Sigmoid colon (tissue), 7 donors: ENCODE measurements around the gene IQCK. TPM values are rescaled to one million over a fixed set of nuclear protein-coding genes. Genes with fewer than 3 reads are reported as not detected.
A peak's percentile ranks its signal among the peaks of the same experiment; 100 is the strongest.
"Not testable (repeated sequence)": the region's sequence is repeated elsewhere in the genome, so short reads cannot be mapped to it uniquely, and the experiment has no call there.

Source experiments
- DNase-seq: peaks from one replicate; pipeline ENCODE4 v3.0.0-alpha.2; 2019
- H3K27ac ChIP-seq, 4 donors: fragments of 200-600 bp; sonication (generic); one replicate each; pipeline ENCODE4 v1.5.1; 2016 to 2019; ENCODE audit warnings: mild to moderate bottlenecking in 1 of 4
- H3K27me3 ChIP-seq, 3 donors: fragments of 200-600 bp; sonication (generic); one replicate each; pipeline ENCODE4 v1.5.1; 2019; ENCODE audit warnings: mild to moderate bottlenecking in 1 of 3
- H3K36me3 ChIP-seq, 4 donors: fragments of 200-600 bp; sonication (generic); one replicate each; pipeline ENCODE4 v1.5.1; 2016 to 2019
- H3K4me1 ChIP-seq, 4 donors: fragments of 200-600 bp; sonication (generic); one replicate each; pipeline ENCODE4 v1.5.1; 2017 to 2019
- H3K4me3 ChIP-seq, 4 donors: fragments of 200-600 bp; sonication (generic); one replicate each; pipeline ENCODE4 v1.5.1; 2017 to 2019; ENCODE audit warnings: mild to moderate bottlenecking in 2 of 4, moderate library complexity in 1 of 4
- H3K9me3 ChIP-seq, 4 donors: fragments of 200-600 bp in 3 of 4; sonication (generic) in 3 of 4; one replicate each; pipeline versions ENCODE4 v1.5.1 to v1.6.1; 2013 to 2019
- EP300 ChIP-seq, 4 donors: sonication (generic); formaldehyde crosslinking; IDR thresholded peaks; one replicate each; pipeline ENCODE4 v1.6.1; 2017; ENCODE audit warnings: antibody characterized with exemption in 4 of 4
- POLR2A ChIP-seq, 2 donors: fragments of 450-650 bp; IDR thresholded peaks; one replicate each; pipeline ENCODE4 v1.6.1; 2016; ENCODE audit warnings: antibody characterized with exemption in 2 of 2, mild to moderate bottlenecking in 2 of 2, moderate library complexity in 2 of 2
- POLR2AphosphoS5 ChIP-seq, 4 donors: sonication (generic); formaldehyde crosslinking; IDR thresholded peaks; one replicate each; pipeline ENCODE4 v1.6.1; 2017; ENCODE audit warnings: antibody characterized with exemption in 4 of 4
- WGBS, 2 donors: extraction: QIAGEN DNeasy Blood & Tissue Kit; methylation state at CpG; one replicate each; pipeline ENCODE4 v1.1.7; 2013; 5-methylcytosine and 5-hydroxymethylcytosine counted together
- intact Hi-C: fragments of 100-400 bp; cut with DNase I; formaldehyde crosslinking; loops from one replicate; pipeline ENCODE4 v1.15.1; 2023
- polyA plus RNA-seq, 3 donors: library from polyadenylated mRNA; stranded (reverse); fragments of 200-250 nt; gene quantifications; one replicate each; pipeline ENCODE4 v1.2.3, GENCODE V29; 2013
- total RNA-seq, 4 donors: library from RNA; depleted of rRNA; stranded (reverse); fragments of >200 nt; gene quantifications; one replicate each; pipeline ENCODE4 v1.1.0, GENCODE V29; 2016
- TF ChIP-seq, protein P1 (sequence below), 4 experiments: fragments of 450-650 bp in 3 of 4; fragments of 200-600 bp in 1 of 4; IDR thresholded peaks; one replicate each; pipeline ENCODE4 v1.5.1; 2016 to 2019; ENCODE audit warnings: antibody characterized with exemption in 4 of 4, mild to moderate bottlenecking in 3 of 4, moderate library complexity in 2 of 4
- donor health status: healthy with polysubstance abuse.
- donor health status: Bipolar disorder and iron deficiency.
- donor health status: healthy.

The IQCK gene
- total and polyA plus RNA-seq, 7 donors = 5.1 to 16.6 (median 10.3) TPM

DNA sequence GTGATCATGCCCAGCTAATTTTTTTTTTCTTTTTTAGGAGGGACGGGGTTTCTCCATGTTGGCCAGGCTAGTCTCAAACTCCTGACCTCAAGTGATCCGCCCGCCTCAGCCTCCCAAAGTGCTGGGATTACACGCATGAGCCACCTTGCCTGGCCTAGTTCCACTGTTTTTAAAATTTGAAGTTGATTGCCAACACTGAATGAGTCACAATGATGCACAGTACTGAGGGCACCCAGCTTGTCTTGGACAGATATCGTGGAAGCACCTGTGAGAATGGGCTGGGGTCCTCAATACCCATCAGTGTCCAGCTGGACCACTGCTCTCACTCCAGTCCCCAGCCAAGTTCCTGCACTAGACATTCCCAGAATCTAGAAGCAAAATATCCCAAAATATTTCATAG is 2.5 kb upstream of the IQCK start:
- no peaks in the 10 kb centered on the region for H3K27me3 ChIP-seq
- H3K4me3 ChIP-seq = no peak overlapping the region
- intact Hi-C loops = loop anchor here (5.0 to 10.0 kb wide), 3 partner anchors 113 to 191 kb away; partner anchors contain the start of genes CCP110, GDE1 and VPS35L
- no peak overlapping the region for H3K27ac ChIP-seq
- H3K9me3 ChIP-seq = no peaks in the 10 kb centered on the region
- peaks cover 0 to 23% (median 21%) of the 10 kb centered on the region in 4 donors for H3K4me1 ChIP-seq
- WGBS, 2 donors = 70 to 87% methylated on average over 5 of the region's 5 CpGs
- DNase-seq = peak; percentile 42
- peaks cover 0 to 21% (median 9%) of the 10 kb centered on the region in 4 donors for H3K36me3 ChIP-seq
- TF ChIP-seq POLR2AphosphoS5 (IDR thresholded peaks at IDR 0.05) (no peak), POLR2A (IDR thresholded peaks at IDR 0.05) (no peak), EP300 (IDR thresholded peaks at IDR 0.05) (no peak)
- TF ChIP-seq, protein P1, sequence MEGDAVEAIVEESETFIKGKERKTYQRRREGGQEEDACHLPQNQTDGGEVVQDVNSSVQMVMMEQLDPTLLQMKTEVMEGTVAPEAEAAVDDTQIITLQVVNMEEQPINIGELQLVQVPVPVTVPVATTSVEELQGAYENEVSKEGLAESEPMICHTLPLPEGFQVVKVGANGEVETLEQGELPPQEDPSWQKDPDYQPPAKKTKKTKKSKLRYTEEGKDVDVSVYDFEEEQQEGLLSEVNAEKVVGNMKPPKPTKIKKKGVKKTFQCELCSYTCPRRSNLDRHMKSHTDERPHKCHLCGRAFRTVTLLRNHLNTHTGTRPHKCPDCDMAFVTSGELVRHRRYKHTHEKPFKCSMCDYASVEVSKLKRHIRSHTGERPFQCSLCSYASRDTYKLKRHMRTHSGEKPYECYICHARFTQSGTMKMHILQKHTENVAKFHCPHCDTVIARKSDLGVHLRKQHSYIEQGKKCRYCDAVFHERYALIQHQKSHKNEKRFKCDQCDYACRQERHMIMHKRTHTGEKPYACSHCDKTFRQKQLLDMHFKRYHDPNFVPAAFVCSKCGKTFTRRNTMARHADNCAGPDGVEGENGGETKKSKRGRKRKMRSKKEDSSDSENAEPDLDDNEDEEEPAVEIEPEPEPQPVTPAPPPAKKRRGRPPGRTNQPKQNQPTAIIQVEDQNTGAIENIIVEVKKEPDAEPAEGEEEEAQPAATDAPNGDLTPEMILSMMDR (IDR thresholded peaks at IDR 0.05) = no peak

GRCh38 chr16:19716183-19716582 is 1.9 kb upstream of the IQCK start:
- intact Hi-C loops = loop anchor here (2.0 to 10.0 kb wide), 4 partner anchors 114 to 191 kb away; partner anchors contain the start of genes CCP110, GDE1 and VPS35L
- DNase-seq = no peak
- Histone ChIP-seq H3K9me3 (no peaks in the 10 kb centered on the region), H3K4me3 (no peak overlapping the region), H3K4me1 (peaks cover 0 to 23% (median 21%) of the 10 kb centered on the region in 4 donors), H3K27ac (no peak overlapping the region), H3K36me3 (peaks cover 0 to 15% (median 9%) of the 10 kb centered on the region in 4 donors), H3K27me3 (no peaks in the 10 kb centered on the region)
- TF ChIP-seq POLR2AphosphoS5 (IDR thresholded peaks at IDR 0.05) = no peak
- no peak for TF ChIP-seq POLR2A (IDR thresholded peaks at IDR 0.05)
- TF ChIP-seq, protein P1 (IDR thresholded peaks at IDR 0.05) = no peak
- TF ChIP-seq EP300 (IDR thresholded peaks at IDR 0.05) = no peak
- 17 to 90% methylated on average over 1 of the region's 1 CpG for WGBS, 2 donors

DNA sequence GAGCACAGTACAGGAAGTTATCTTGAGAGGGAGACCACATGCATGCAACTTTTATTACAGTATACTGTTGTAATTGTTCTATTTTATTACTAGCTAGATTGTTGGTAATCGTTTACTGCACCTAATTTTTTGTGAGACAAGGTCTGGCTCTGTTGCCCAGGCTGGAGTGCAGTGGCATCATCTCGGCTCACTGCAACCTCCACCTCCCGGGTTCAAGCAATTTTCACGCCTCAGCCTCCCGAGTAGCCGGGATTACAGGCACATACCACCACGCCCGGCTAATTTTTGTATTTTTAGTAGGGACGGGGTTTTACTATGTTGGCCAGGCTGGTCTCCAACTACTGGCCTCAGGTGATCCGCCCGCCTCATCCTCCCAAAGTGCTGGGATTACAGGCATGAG is 1.3 kb upstream of the IQCK start:
- not testable (repeated sequence) for H3K27me3 ChIP-seq, H3K9me3 ChIP-seq
- intact Hi-C loops = loop anchor here (2.0 to 10.0 kb wide), 4 partner anchors 114 to 192 kb away; partner anchors contain the start of genes CCP110, GDE1 and VPS35L
- H3K36me3 ChIP-seq = peaks cover 0 to 15% (median 9%) of the 10 kb centered on the region in 4 donors
- 9 to 57% methylated on average over 11 of the region's 11 CpGs for WGBS, 2 donors
- peak overlapping the region in 2 of 4 donors; percentile 70 to 88 for H3K27ac ChIP-seq
- peaks cover 0 to 23% (median 21%) of the 10 kb centered on the region in 4 donors for H3K4me1 ChIP-seq
- H3K4me3 ChIP-seq = peak overlapping the region; percentile 80 to 98 (median 88)
- peak; percentile 39 for DNase-seq

- Histone ChIP-seq H3K27me3 (no peaks in the 10 kb centered on the region), H3K4me1 (peaks cover 0 to 23% (median 21%) of the 10 kb centered on the region in 4 donors), H3K9me3 (no peaks in the 10 kb centered on the region), H3K36me3 (peaks cover 0 to 15% (median 9%) of the 10 kb centered on the region in 4 donors), H3K4me3 (peak overlapping the region; percentile 80 to 98 (median 88)), H3K27ac (peak overlapping the region; percentile 70 to 88 (median 81))
- peak; percentile 18 for DNase-seq
- TF ChIP-seq POLR2A (IDR thresholded peaks at IDR 0.05) (no peak), POLR2AphosphoS5 (IDR thresholded peaks at IDR 0.05) (no peak), EP300 (IDR thresholded peaks at IDR 0.05) (no peak)
- TF ChIP-seq, protein P1 (IDR thresholded peaks at IDR 0.05) = no peak
- 0 to 1% methylated on average over 10 of the region's 10 CpGs for WGBS, 2 donors
- intact Hi-C loops = loop anchor here (2.0 to 10.0 kb wide), 4 partner anchors 115 to 193 kb away; partner anchors contain the start of genes CCP110, GDE1 and VPS35L
Measured at GRCh38 chr16:19717314-19717713, 757 bp upstream of the IQCK start.

DNA sequence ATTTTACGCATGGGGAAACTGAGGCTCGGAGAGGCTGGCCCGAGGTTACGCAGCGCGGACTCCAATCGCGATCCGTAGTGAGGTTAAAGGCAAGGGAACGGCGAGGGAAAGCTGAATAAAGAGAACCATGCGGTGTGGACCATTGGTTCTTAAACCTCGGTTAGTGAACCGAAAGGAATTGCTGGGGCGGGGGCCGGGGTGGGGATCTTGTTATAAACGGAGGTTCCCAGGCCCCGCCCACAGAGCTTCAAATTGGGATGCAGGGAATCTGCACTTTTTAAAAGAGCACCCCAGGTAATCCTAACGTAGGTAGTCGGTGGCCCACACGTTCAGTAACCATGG is 524 bp downstream of the IQCK start:
- no peak for DNase-seq
- Histone ChIP-seq H3K9me3 (no peaks in the 10 kb centered on the region), H3K4me3 (peak overlapping the region; percentile 80 to 98 (median 88)), H3K4me1 (peaks cover 0 to 23% (median 21%) of the 10 kb centered on the region in 4 donors), H3K36me3 (peaks cover 0 to 14% (median 9%) of the 10 kb centered on the region in 4 donors), H3K27me3 (no peaks in the 10 kb centered on the region), H3K27ac (peak overlapping the region; percentile 70 to 88 (median 81))
- intact Hi-C loops = loop anchor here (5.0 to 10.0 kb wide), 3 partner anchors 116 to 194 kb away; partner anchors contain the start of genes CCP110, GDE1 and VPS35L
- TF ChIP-seq EP300 (IDR thresholded peaks at IDR 0.05) = no peak
- no peak for TF ChIP-seq POLR2A (IDR thresholded peaks at IDR 0.05)
- TF ChIP-seq, protein P1 (IDR thresholded peaks at IDR 0.05) = no peak
- no peak for TF ChIP-seq POLR2AphosphoS5 (IDR thresholded peaks at IDR 0.05)
- 1% methylated on average over 21 of the region's 21 CpGs for WGBS, 2 donors
